ENCODE measurements around the gene SMARCAL1. TPM values are rescaled to one million over a fixed set of nuclear protein-coding genes. Genes with fewer than 3 reads are reported as not detected.

Gene SMARCAL1
- total and polyA plus RNA-seq, 2 of the 13 experiments (the other 11 are each of a cell fraction or from before 2014, with no cell fraction given), result 12.7 to 21.3 TPM

- 0 out of 2 replicates have a peak, but pooled peaks have one; percentile 75 for TF ChIP-seq ZNF720 (CRISPR knock-in tag; IDR thresholded peaks at IDR 0.05)
- peak; percentile 100 for TF ChIP-seq DMAP1 (CRISPR knock-in tag; IDR thresholded peaks at IDR 0.05)
- peak; percentile 53 for TF ChIP-seq CCAR2 (optimal IDR thresholded peaks at IDR 0.05; ENCODE audit: low read depth, low read length)
- TF ChIP-seq TSC22D2 (CRISPR knock-in tag; IDR thresholded peaks at IDR 0.05; ENCODE audit: borderline replicate concordance), result peak; percentile 97
- peak; percentile 73; the same call in 1 of the 2 replicates for TF ChIP-seq JUN (CRISPR knock-in tag; IDR thresholded peaks at IDR 0.05)
- peak; percentile 70; the same call in 1 of the 2 replicates for TF ChIP-seq ZSCAN21 (CRISPR knock-in tag; IDR thresholded peaks at IDR 0.05; ENCODE audit: borderline replicate concordance)
- 0 out of 2 replicates have a peak, but pooled peaks have one; percentile 42 for TF ChIP-seq RELA (CRISPR knock-in tag; IDR thresholded peaks at IDR 0.05)
- TF ChIP-seq FOXJ3 (CRISPR knock-in tag; IDR thresholded peaks at IDR 0.05; ENCODE audit: borderline replicate concordance), result no peak; the same call in 1 of the 2 replicates
- peak; percentile 97 for TF ChIP-seq NFKB2 (CRISPR knock-in tag; IDR thresholded peaks at IDR 0.05; ENCODE audit: borderline replicate concordance)
- peak; percentile 77; the same call in 1 of the 2 replicates for TF ChIP-seq NAIF1 (CRISPR knock-in tag; IDR thresholded peaks at IDR 0.05; ENCODE audit: borderline replicate concordance)
- TF ChIP-seq, protein P1, sequence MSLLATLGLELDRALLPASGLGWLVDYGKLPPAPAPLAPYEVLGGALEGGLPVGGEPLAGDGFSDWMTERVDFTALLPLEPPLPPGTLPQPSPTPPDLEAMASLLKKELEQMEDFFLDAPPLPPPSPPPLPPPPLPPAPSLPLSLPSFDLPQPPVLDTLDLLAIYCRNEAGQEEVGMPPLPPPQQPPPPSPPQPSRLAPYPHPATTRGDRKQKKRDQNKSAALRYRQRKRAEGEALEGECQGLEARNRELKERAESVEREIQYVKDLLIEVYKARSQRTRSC (CRISPR knock-in tag; IDR thresholded peaks at IDR 0.05; ENCODE audit: low read depth), result peak; percentile 93
- 0 out of 2 replicates have a peak, but pooled peaks have one; percentile 42 for TF ChIP-seq ZNF530 (CRISPR knock-in tag; IDR thresholded peaks at IDR 0.05; ENCODE audit: low read depth)
- TF ChIP-seq RCOR2 (CRISPR knock-in tag; IDR thresholded peaks at IDR 0.05), result peak; percentile 73; the same call in 1 of the 2 replicates
- no peak; the same call in none of the 2 replicates for TF ChIP-seq ZNF672 (CRISPR knock-in tag; IDR thresholded peaks at IDR 0.05)
- peak; percentile 99 for TF ChIP-seq EEA1 (CRISPR knock-in tag; IDR thresholded peaks at IDR 0.05; ENCODE audit: borderline replicate concordance)
- TF ChIP-seq ZNF33B (CRISPR knock-in tag; IDR thresholded peaks at IDR 0.05), result peak; percentile 95
- peak; percentile 96 for TF ChIP-seq HIVEP1 (CRISPR knock-in tag; IDR thresholded peaks at IDR 0.05)
- TF ChIP-seq, protein P2, sequence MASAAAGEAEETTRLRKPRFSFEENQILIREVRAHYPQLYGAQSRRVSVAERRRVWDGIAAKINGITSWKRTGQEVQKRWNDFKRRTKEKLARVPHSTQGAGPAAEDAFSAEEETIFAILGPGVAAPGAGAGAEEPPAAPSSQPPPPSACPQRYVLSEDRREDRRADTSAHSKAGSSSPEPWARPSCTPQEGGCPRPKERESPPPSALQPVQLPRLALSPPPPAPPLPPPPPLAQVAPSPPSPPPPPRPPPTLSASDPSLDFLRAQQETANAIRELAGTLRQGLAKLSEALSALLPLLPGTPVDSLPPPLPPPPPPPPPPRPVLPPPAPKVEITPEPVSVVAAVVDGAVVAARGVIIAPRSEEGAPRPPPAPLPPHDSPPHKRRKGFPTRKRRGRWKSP (CRISPR knock-in tag; IDR thresholded peaks at IDR 0.05), result peak; percentile 82
- peak; percentile 51; the same call in 1 of the 2 replicates for TF ChIP-seq ZC3H4 (CRISPR knock-in tag; IDR thresholded peaks at IDR 0.05; ENCODE audit: borderline replicate concordance)
- no peak; the same call in 1 of the 2 replicates for TF ChIP-seq SRF (IDR thresholded peaks at IDR 0.05; ENCODE audit: low read depth, low read length)
- 0 out of 2 replicates have a peak, but pooled peaks have one; percentile 48 for TF ChIP-seq ZNF7 (CRISPR knock-in tag; IDR thresholded peaks at IDR 0.05)
- 0 out of 2 replicates have a peak, but pooled peaks have one; percentile 30 for TF ChIP-seq ATF6 (CRISPR knock-in tag; conservative IDR thresholded peaks at IDR 0.05)
- TF ChIP-seq NR3C1 (CRISPR knock-in tag; IDR thresholded peaks at IDR 0.05), result no peak
- TF ChIP-seq ZNF12 (CRISPR knock-in tag; IDR thresholded peaks at IDR 0.05), result peak; percentile 80
- TF ChIP-seq ZNF644 (CRISPR knock-in tag; IDR thresholded peaks at IDR 0.05; ENCODE audit: low read depth), result peak; percentile 12; the same call in 1 of the 2 replicates
- no peak for TF ChIP-seq ZNF282 (IDR thresholded peaks at IDR 0.05; ENCODE audit: partially characterized antibody)
- TF ChIP-seq SCMH1 (CRISPR knock-in tag; IDR thresholded peaks at IDR 0.05; ENCODE audit: borderline replicate concordance), result no peak
Observed at GRCh38 chr2:216498379-216499352, 86.4 kb downstream of the SMARCAL1 start, which contains the start of gene RPL37A (continued).
